ACC112 (cell line): ENCODE measurements around the gene SLC6A11.

Experiments used
- H2AFZ ChIP-seq: fragments of 200-600 bp; sonication (generic); one replicate; pipeline ENCODE4 v1.6.0; 2017; ENCODE audit warnings: antibody characterized with exemption, low read length; ENCODE audit not compliant: unreplicated experiment
- H3K27ac ChIP-seq: fragments of 200-600 bp; sonication (generic); 2 replicates; pipeline ENCODE4 v1.5.1; 2014; ENCODE audit warnings: low read depth, mild to moderate bottlenecking, antibody characterized with exemption, low read length, moderate library complexity
- H3K27me3 ChIP-seq: fragments of 200-600 bp; sonication (generic); 2 replicates; pipeline ENCODE4 v1.6.1; 2014; ENCODE audit warnings: mild to moderate bottlenecking, antibody characterized with exemption, low read length, moderate library complexity, mixed read lengths; ENCODE audit not compliant: insufficient read depth
- H3K36me3 ChIP-seq: fragments of 200-600 bp; sonication (generic); 2 replicates; pipeline ENCODE4 v1.6.1; 2016; ENCODE audit warnings: mild to moderate bottlenecking, antibody characterized with exemption, low read length, moderate library complexity, mixed read lengths; ENCODE audit not compliant: insufficient read depth
- H3K4me1 ChIP-seq: fragments of 200-600 bp; sonication (generic); one replicate; pipeline ENCODE4 v1.6.1; 2016; ENCODE audit warnings: low read length, mixed read lengths; ENCODE audit not compliant: insufficient read depth, unreplicated experiment, control insufficient read depth
- H3K4me3 ChIP-seq: fragments of 200-600 bp; sonication (generic); 2 replicates; pipeline ENCODE4 v1.5.1; 2014; ENCODE audit warnings: mild to moderate bottlenecking, low read depth, low read length
- H3K79me2 ChIP-seq: fragments of 200-600 bp; sonication (generic); one replicate; pipeline ENCODE4 v1.6.0; 2016; ENCODE audit warnings: low read length; ENCODE audit not compliant: control insufficient read depth, unreplicated experiment, insufficient read depth

SLC6A11 gene

DNA sequence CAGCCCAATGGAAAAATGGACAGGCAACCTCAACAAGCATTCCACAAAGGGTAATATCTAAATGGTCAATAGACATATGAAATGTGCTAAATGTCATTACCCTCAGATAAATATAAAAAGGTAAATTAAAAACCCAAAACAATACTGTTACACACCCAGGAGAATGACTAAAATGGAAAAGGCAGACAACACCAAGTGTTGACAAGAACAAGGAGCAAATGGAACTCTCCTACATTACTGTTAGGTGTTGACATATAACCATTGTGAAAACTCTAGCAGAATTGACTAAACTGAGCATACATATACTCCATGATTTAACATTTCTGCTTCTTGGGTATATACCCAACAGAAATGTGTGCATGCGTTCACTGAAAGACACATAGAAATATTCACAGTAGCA, 25.3 kb upstream of the SLC6A11 start:
- Histone ChIP-seq H3K27ac (no peak overlapping the region), H3K4me3 (no peak overlapping the region), H3K36me3 (no peaks in the 10 kb centered on the region), H3K4me1 (no peaks in the 10 kb centered on the region), H3K79me2 (no peaks in the 10 kb centered on the region), H3K27me3 (peaks cover 86% of the 10 kb centered on the region), H2AFZ (no peak overlapping the region)

GRCh38 chr3:10792208-10792607, 23.8 kb upstream of the SLC6A11 start:
- Histone ChIP-seq H3K36me3 (no peaks in the 10 kb centered on the region), H3K4me3 (no peak overlapping the region), H2AFZ (no peak overlapping the region), H3K27me3 (peaks cover 93% of the 10 kb centered on the region), H3K79me2 (no peaks in the 10 kb centered on the region), H3K27ac (no peak overlapping the region), H3K4me1 (no peaks in the 10 kb centered on the region)

DNA sequence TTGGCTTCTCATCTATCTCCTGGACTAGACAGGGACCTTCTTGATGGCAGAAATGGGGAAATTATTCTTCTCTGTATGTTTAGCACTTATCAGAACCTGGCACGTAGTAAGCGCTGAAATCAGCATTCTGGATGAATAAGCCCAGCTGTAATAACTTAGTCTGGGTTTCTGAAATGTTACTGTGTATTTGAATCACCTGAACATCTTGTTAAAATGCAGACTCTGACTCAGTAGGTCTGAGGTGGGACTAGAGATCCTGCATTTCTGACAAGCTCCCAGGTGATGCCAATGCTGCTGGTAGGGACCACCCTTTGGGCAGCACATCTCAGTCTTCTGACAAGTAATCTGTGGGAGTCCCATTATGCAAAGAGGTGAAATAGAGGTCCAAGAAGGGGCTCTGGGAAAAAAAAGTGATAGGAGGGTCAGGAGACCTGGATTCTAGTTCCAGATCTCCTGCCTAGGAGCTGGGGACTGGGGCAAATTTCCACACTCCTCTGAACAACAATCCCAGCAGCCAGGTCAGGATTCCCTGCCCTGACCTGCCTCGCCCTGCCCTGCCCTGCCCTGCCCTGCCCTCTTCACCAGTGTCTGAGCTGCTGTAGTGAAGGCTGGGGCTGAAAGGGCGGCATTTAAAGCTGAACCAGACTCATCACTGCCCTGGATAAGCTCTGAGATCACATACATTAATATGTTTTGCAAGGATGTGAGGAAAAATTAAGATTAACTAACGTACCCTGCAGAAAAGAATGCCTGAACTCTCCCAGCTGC, 17.2 kb upstream of the SLC6A11 start:
- no peaks in the 10 kb centered on the region for H3K36me3 ChIP-seq
- H3K79me2 ChIP-seq, result no peaks in the 10 kb centered on the region
- H3K4me1 ChIP-seq, result no peaks in the 10 kb centered on the region
- no peak overlapping the region for H3K4me3 ChIP-seq
- no peak overlapping the region for H3K27ac ChIP-seq
- H3K27me3 ChIP-seq, result peaks cover 65% of the 10 kb centered on the region
- no peak overlapping the region for H2AFZ ChIP-seq

GRCh38 chr3:10804183-10804648, 11.8 kb upstream of the SLC6A11 start:
- Histone ChIP-seq H2AFZ (no peak overlapping the region), H3K4me3 (no peak overlapping the region), H3K4me1 (no peaks in the 10 kb centered on the region), H3K36me3 (no peaks in the 10 kb centered on the region), H3K27ac (no peak overlapping the region), H3K27me3 (peaks cover 48% of the 10 kb centered on the region), H3K79me2 (no peaks in the 10 kb centered on the region)

- Histone ChIP-seq H3K36me3 (no peaks in the 10 kb centered on the region), H3K27ac (no peak overlapping the region), H3K27me3 (peaks cover 49% of the 10 kb centered on the region), H2AFZ (no peak overlapping the region), H3K4me3 (no peak overlapping the region), H3K79me2 (no peaks in the 10 kb centered on the region), H3K4me1 (no peaks in the 10 kb centered on the region)
These were observed 10.0 kb upstream of the SLC6A11 start for GRCh38 chr3:10806006-10806405.

DNA sequence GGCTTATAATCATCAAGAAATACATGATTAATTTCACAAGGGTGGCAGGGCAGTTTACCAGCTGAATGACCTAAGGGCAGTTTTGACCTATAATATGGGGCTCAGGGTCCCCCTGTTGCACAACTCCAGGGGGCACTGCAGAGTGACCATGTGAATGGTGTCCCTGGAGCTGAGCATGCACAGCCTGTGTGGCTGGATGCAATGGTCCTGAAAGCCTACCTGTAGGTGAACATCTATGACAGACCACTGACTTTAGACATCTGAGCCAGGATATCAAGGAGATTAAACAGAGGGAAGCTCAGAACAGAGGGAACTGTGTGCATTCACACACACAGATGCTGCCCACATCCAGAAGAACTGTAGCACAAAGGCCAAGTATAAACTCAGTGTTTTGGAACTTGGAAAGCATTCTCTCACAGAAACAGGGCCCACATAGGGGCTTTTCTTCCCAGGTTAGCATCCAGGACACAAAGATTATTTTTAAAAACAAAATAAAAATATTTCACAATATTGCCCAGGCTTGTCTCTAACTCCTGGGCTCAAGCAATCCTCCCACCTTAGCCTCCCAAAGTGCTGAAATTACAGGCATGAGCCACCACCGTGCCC, 7.8 kb upstream of the SLC6A11 start:
- Histone ChIP-seq H3K4me3 (no peak overlapping the region), H3K27me3 (peaks cover 60% of the 10 kb centered on the region), H3K36me3 (no peaks in the 10 kb centered on the region), H3K4me1 (no peaks in the 10 kb centered on the region), H3K27ac (no peak overlapping the region), H2AFZ (no peak overlapping the region), H3K79me2 (no peaks in the 10 kb centered on the region)

DNA sequence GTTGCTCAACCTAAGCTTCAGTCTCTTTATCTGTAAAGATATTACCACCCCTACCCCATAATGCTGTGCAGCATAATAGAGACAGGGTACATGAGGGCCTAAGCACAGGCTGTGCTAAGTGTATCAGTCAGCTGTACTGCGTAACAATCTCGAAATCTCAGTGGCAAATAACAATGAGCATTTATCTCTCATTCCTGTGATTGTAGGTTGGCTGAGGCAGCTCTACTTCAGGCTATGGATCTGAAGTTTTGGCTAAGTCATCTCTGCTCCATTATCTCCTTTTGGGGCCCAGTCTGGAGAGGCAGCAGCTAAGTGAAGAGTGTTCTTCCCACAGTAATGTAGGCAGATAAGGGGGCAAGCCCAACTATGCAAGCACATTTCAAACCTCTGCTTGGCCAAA, 7.1 kb upstream of the SLC6A11 start:
- Histone ChIP-seq H3K79me2 (no peaks in the 10 kb centered on the region), H3K4me1 (no peaks in the 10 kb centered on the region), H3K27me3 (peaks cover 62% of the 10 kb centered on the region), H3K4me3 (no peak overlapping the region), H3K36me3 (no peaks in the 10 kb centered on the region), H3K27ac (no peak overlapping the region), H2AFZ (no peak overlapping the region)

DNA sequence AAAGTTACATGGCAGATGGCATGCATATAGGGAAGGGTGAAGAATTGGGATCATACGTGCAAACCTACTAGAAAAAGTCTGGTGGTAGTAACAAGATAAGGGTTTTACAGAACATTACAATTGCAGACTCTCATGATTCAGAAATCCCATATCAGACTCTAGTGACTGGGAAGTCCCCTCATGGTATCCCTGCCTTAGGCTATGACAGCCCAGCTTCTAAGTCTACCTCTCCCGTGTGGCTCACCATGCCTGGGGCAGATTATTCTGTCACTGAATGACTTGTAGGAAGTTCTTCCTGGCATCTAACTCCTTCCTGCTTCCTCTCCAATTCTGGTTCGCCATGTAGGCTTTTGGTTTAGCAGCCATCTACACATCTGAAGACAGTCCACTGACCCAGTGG, 5.7 kb upstream of the SLC6A11 start:
- Histone ChIP-seq H3K27me3 (peaks cover 63% of the 10 kb centered on the region), H3K4me1 (no peaks in the 10 kb centered on the region)

GRCh38 chr3:10813425-10813824, 2.6 kb upstream of the SLC6A11 start:
- Histone ChIP-seq H3K4me3 (no peak overlapping the region), H3K4me1 (no peaks in the 10 kb centered on the region), H3K27me3 (peaks cover 77% of the 10 kb centered on the region), H3K27ac (no peak overlapping the region), H3K36me3 (no peaks in the 10 kb centered on the region), H2AFZ (no peak overlapping the region), H3K79me2 (no peaks in the 10 kb centered on the region)

More for the DNA sequence above, 5.7 kb upstream of the SLC6A11 start:
- no peak overlapping the region for H3K27ac ChIP-seq
- H3K4me3 ChIP-seq, result no peak overlapping the region
- H3K36me3 ChIP-seq, result no peaks in the 10 kb centered on the region
- H2AFZ ChIP-seq, result no peak overlapping the region
- no peaks in the 10 kb centered on the region for H3K79me2 ChIP-seq

DNA sequence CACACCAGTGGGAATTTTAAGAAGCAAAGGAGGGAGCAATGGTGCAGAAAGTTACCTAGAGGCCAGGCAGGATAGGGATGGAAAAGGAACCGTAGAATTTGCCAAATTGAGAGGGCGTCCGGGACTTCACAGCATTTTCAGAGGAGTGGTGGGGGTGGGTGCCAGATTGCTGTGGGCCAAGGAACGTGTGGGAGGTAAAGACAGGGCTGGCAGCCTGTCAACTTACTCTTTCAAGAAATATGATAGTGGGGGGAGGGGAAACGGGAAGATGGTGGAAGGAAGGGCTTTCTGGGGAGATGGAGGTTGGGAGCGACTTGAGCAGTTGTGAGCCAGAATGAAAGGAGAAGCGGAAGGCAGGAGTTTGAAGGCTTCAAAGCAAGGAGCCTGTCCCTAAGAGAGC, 1.4 kb upstream of the SLC6A11 start:
- Histone ChIP-seq H3K36me3 (no peaks in the 10 kb centered on the region), H3K4me1 (no peaks in the 10 kb centered on the region), H2AFZ (no peak overlapping the region), H3K27me3 (peaks cover 81% of the 10 kb centered on the region), H3K79me2 (no peaks in the 10 kb centered on the region), H3K4me3 (no peak overlapping the region), H3K27ac (no peak overlapping the region)

DNA sequence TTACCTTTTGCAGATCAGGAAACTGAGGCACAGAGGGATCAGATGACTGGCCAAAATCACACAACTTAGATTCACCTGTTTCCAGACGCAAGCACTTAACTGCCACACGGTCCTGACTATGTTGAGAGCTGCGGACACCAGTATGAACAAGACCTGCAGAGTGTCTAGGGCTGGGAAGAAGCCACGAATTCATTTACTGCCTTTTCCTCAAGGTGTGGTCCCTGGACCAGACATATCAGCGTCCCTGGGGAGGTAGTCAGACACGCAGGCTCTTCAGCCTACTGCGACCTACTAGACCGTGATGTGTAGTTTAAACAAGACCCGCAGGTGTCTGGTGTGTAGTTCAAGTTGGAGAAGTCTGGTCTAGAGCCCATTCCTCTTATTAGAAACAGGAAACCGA, 541 bp upstream of the SLC6A11 start:
- Histone ChIP-seq H3K27me3 (peaks cover 81% of the 10 kb centered on the region), H3K27ac (no peak overlapping the region), H2AFZ (no peak overlapping the region), H3K4me1 (no peaks in the 10 kb centered on the region), H3K79me2 (no peaks in the 10 kb centered on the region), H3K4me3 (peak overlapping the region; percentile 58; the same call in 1 of the 2 replicates), H3K36me3 (no peaks in the 10 kb centered on the region)
